Stimulated activated CD8-positive, alpha-beta memory T cell treated with anti-CD3 and anti-CD28 coated beads, Interleukin-2, amount 100 ng/mL, for 1 hour (primary cell): ENCODE results near the gene TMEM127.
A peak's percentile ranks its signal among the peaks of the same experiment; 100 is the strongest.
"Not testable (repeated sequence)": the region's sequence is repeated elsewhere in the genome, so short reads cannot be mapped to it uniquely, and the experiment has no call there.

Experiments
- DNase-seq, 2 donors: peaks; one replicate each; pipeline ENCODE4 v3.0.0-alpha.2; 2020; ENCODE audit warnings: low read depth in 2 of 2

TMEM127 gene

DNA sequence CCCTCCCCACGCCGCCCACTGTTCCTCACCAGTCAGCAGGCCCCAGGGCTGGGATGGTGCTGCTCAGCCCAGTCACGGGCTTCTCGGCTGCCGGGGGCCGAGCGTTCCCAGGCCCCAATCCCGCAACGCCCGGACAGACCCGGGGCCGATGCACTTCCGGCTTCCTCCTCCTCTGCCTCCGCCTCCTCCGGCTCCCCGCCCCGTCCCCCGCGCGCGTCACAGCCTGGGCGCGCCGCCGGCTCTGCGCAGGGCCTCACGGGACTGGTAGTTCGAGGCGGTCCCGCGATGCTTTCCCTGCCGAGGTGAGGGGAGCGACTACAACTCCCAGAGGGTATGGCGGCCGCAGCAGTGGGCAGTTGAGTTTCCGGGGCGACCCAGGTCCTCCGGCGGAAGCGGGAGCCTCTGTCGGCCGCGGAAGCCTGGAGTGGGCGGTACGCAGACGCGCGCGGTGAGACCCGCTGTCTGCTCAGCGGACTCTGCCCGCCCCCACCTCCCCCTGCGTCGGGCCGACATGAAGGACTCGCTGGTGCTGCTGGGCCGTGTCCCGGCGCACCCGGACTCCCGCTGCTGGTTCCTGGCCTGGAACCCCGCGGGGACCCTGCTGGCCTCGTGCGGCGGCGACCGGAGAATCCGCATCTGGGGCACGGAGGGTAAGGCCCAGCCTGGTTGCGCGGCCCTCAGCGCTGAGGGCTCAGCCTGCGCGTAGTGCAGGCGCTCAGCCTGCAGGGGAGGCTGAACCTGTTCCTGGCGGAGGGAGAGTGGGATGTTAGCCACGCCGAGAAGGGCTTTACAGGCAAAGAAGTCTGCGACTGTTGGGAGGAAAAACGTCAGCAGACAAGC, at the start of gene TMEM127, which contains the start of gene CIAO1:
TMEM127 (minus strand) TSS at position 158 of the 840 bp plus-strand sequence. CDS start 616 bp downstream, outside the sequence.
CIAO1 (plus strand) TSS at position 386 of the 840 bp plus-strand sequence; CDS start at position 512, 126 bp downstream.
- DNase-seq = peak; percentile 95 to 96

DNA sequence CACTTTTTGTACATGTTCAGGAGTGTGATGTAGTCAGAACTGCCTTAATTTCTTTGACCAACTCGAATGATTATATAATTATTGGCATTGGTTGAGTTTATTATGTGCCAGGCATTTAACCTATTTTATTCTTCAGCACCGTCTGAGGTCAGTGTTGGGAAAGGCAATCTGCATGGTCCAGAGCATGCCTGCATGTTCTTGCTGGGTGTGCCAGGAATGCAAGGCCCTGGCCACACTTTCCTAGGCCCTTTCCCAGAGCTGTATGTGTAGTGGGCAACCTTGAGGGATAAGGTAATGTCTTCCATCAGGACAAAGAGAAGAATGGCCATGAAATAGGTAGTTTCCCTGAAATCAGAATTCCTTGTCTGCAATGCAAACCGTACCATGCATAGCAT, 49.2 kb upstream of the TMEM127 start:
- no peak for DNase-seq

- DNase-seq = no peak
Measured at GRCh38 chr2:96308248-96308647, 42.5 kb upstream of the TMEM127 start.

- DNase-seq = no peak
Measured at GRCh38 chr2:96306370-96306769, 40.6 kb upstream of the TMEM127 start.

- DNase-seq = no peak
Measured at GRCh38 chr2:96305979-96306308, 40.1 kb upstream of the TMEM127 start.

- DNase-seq = peak; percentile 73 to 85
Measured at GRCh38 chr2:96305091-96305978, 39.5 kb upstream of the TMEM127 start, which contains the start of gene SNRNP200. Gene SNRNP200, minus strand, starts transcription at chr2:96305546. Its CDS starts 109 bp downstream, at chr2:96305437.

DNA sequence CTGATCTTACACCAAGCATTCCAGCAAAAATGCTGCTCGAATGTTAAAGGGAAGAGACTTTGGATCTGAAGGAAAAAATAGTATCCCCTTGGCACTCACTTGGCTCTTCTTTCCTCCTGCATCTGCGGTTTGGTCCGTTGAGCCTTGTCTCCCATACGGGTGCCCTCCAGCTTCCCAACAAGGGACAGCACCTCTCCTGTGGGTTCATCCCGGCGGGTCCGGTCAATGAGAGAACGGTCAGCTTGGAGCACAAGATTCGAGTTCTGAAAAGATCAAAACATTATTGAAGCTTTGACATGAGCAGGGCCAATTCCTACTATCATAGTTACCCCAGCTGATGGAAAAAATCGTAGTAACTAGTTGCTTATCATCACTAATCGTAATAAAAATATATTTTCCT, 38.8 kb upstream of the TMEM127 start:
- no peak for DNase-seq

DNA sequence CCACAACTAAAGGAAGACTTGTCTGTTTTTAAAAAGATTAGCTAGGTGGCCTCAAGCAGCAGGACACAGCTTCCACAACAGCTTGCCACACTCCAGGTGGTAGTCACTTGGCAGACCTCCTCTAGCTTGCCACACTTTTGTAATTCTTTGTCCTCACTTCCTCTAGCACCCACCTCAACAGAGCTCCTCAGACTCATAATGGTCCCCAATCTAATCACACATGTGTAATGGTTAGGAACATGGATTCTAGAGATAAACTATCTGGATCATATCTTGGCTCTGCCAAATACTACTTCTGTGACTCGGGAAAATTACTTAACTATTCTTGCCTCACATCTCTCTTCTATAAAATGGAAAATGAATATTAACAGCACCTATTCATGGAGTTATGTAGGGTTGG, 36.1 kb upstream of the TMEM127 start:
- DNase-seq = no peak

DNA sequence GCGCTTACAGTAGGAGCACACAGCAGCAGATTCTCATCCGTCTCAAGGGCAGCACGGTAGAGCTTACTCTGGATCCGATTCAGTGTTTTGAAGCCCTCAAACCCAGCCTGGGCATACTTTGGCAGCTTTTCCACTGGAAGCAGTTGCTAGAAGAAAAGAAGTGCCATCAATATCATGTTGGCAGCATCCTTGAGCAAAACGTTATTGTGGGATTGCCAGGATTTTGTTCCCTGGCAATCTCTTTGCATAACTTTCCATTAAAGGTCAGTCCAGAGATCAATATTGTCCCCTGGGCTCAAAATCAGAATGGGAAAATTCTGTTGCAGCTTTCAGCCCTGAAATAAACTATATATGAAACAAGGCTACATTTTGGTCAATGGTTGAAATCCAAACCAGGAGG, 31.1 kb upstream of the TMEM127 start:
- DNase-seq = no peak

DNA sequence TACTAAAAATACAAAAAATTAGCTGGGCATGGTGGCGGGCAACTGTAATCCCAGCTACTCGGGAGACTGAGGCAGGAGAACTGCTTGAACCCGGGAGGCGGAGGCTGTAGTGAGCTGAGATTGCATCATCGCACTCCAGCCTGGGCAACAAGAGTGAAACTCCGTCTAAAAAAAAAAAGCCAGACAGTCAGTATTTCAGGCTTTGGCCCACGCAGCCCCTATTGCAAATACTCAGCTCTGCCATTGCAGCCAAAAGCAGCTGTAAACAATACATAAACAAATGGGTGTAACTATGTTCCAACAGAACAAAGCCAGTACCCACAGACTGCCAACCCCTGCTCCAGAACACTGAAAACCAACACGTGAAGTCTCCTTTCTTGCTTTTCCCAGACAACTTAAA, 28.5 kb upstream of the TMEM127 start:
- not testable (repeated sequence) for DNase-seq

DNA sequence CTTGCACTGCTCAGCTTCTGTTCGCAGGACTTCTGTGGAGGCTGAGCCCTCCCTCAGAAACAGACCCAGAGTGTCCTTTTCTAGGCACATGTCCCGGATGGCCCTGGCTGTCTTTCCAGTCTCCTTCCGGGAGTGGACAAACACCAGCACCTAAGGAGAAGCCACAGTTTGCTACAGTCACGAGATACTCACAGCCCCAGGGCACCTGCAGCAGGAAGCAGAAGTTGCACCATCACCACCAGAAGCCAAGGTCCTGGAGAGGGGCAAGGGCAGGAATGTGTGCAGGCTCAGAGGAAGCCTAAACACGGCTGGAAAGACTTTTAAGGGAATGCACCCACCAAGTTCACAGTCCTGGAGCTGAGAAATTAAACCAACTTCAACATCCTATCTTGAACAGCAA, 26.0 kb upstream of the TMEM127 start:
- DNase-seq = no peak

DNA sequence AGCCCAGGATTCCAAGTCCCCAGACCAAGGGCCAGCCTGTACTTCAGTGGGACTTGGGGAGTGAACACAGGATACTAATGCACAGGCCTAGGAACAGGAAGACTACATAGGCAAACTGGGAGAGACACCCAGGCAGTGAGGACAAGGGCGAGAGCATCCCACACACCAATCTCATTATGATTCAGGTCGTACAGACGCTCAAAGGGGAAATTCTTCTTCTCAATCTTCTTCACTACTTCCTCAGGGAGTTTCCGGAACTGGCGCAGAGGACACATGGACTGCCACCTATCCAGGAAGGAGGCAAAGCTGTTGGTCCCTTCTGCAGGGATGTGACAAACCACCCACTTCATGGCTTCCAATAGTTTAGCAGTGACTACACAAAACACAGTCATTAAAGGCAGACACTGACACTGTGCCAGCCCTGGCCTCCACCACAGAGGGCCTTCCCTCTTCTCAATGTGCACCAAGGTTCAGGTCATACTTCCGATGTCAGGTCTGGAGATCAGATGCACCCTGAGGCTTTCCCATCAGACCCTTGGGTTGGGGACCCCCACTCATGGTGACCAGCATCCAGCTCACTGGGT, 21.6 kb upstream of the TMEM127 start:
- DNase-seq = no peak

DNA sequence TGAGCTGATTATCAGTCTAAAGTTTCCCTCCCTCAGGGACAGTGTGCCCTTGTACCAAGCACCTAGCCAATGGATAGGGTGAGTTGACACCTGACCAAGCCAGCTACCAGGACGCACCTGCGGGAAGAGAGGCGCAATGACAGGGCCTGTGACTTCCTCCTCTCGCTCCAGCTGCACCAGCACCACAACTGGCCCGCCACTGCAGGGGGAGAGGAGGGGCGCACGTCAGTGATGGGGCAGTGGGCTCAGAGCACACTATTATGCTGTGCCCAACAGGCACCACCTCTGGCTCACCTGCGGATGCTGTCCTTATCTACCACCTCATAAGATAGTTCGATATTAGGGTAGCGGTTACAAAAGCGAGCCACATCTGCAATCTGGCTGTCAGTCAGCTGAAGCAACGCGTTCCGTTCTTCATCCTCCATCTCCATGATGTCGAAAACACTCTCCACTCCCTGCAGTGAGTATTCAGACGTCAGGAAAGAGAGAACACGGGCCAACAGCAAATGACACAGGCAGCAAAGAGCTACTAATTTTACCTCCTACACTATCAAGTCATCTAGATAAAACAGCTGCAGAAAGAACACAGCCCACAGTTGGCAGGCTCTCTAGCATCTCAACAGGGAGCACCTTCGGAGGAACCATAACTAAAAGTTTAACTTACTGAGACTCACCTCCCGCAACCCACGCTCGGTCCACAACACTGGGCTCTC, 11.1 kb upstream of the TMEM127 start:
- no peak for DNase-seq

DNA sequence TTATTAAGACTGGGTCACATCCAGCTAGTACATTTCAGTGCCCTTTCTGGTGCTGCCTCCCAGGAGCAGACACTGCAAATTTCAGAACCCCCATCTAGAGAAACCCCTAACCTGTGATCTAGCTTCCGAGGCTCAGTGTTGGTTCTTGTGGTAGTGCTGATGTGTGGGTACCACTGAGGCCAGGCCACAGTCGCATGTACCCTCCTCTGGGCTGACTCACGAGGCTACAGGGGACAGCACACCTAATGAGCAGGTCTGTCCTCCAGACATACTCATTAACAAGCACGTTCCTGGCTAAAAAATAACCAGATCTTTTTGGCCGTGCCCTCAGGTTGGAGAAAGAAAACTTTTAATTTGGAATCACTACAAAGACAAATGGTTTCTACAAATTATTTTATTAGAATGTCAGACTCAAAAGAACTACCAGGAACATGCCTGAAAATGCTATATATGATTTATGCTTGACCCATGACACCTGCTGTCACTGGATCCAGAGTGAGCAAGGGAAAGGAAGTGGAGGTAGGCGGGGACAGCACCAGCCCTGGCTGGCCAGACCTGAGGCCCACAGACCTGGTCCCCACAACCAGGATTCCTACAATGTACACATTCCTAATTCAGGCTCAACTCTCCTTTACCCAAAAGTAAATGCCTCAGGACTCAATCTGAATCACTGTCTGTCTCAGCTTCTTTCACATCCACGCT, 8.7 kb upstream of the TMEM127 start:
- DNase-seq = no peak

GRCh38 chr2:96273763-96274162, 8.0 kb upstream of the TMEM127 start:
- no peak for DNase-seq

- DNase-seq = no peak
Measured at GRCh38 chr2:96271995-96272394, 6.2 kb upstream of the TMEM127 start.

DNA sequence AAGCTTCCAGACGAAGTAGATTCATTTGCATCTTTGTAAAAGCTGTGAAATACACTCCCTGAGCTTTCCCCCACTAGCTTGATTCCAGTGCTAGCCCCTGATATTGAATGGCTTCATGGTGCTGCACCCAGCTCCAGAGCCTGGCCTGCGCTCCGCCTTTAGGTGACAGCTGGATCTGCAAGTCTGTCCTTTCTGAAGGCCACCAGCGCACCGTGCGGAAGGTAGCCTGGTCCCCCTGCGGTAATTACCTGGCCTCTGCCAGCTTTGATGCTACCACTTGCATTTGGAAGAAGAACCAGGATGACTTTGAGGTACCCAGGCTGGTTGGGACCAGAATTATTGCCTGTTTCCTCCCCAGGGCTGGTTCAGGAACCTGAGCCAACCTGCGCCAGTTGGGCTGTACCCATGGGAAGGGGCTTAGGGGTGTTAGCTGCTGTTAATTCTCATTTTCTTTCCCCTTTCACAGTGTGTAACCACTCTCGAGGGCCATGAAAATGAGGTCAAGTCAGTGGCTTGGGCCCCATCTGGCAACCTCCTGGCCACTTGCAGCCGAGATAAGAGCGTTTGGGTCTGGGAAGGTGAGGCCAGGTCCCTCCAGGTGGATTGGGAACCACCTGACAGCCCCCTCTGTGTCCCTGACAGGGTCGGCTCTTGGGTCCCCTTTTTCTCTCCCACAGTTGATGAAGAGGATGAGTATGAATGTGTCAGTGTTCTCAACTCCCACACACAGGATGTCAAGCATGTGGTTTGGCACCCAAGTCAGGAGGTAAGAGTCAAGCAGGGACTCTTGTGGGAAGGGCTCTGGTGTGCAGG, 1.6 kb upstream of the TMEM127 start:
- no peak for DNase-seq

DNA sequence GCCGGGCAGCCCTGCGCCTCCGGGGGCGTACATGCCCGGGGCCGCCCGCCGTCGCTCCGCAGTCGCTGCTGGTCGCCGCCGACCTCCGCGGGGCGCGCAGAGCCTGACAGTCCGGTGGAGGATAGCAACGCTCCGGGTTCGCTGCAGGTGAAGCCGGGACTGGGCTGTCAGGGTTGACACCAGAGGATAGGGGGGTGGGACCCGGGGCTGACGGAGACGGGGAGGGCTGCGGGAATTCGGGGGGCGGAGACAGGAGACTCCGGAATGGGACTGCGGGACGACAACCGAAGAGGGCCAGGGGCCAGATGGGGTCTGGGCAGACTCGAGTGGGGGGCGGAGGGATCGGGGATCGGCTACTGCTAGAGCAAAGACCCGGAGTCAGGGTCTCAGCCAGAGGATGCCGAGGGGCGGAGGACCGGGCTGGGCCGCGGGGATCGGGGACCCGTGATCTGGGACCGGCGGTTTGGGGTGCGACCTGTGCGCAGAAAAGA, 403 bp downstream of the TMEM127 start:
- DNase-seq = no peak

DNA sequence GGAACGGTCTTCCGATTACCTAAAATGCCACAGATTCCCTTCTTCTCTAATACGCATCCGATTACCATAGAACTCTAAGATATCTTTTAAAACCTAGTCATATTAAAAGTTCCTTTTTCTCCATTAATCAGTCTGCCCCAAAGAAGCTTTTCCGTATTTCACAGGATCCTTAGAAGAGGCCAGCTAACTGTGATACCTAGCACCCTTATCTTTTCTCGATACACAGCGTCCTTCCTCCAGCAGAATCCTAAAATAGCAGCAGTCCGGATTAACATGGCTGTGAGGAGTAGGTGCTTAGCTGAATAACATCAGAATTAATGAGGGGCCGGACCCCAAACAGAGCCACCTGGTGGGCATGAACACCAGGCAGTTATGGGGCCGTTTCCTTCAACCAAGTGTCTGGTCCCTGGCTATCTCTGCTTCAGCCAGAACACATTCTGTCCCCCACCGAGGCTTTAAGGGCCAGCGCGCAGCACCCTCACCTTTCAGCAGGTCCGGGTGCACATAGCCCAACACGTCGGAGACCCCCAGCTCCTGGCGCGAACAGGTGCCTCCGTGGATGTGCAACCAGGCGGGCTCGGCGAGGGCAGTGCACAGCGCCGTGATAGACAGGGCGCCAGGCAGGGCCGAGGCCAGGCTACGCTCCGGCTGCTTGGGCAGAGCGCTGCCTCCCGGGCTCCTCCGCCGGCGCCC, 995 bp downstream of the TMEM127 start:
- DNase-seq = no peak
